G401 (cell line): ENCODE data around the gene MYNN. TPM values are rescaled to one million over a fixed set of nuclear protein-coding genes. Genes with fewer than 3 reads are reported as not detected.

Experiments used
- DNase-seq: peaks from one replicate; pipeline ENCODE4 v3.0.0-alpha.2; 2015; ENCODE audit warnings: low spot score
- in situ Hi-C: cut with HindIII; loops from 2 replicates; pipeline ENCODE4 v1.10.0; 2016; ENCODE audit warnings: low sequenced_read_pairs, mixed read lengths
- total RNA-seq: library from RNA; depleted of rRNA; stranded (reverse); fragments of >200 nt; shearing (Covaris generic); gene quantifications from 2 replicates; pipeline ENCODE4 v1.2.3, GENCODE V29; 2014

The MYNN gene
- total RNA-seq, 1 experiment from 2014 or later = 25.7 TPM

DNA sequence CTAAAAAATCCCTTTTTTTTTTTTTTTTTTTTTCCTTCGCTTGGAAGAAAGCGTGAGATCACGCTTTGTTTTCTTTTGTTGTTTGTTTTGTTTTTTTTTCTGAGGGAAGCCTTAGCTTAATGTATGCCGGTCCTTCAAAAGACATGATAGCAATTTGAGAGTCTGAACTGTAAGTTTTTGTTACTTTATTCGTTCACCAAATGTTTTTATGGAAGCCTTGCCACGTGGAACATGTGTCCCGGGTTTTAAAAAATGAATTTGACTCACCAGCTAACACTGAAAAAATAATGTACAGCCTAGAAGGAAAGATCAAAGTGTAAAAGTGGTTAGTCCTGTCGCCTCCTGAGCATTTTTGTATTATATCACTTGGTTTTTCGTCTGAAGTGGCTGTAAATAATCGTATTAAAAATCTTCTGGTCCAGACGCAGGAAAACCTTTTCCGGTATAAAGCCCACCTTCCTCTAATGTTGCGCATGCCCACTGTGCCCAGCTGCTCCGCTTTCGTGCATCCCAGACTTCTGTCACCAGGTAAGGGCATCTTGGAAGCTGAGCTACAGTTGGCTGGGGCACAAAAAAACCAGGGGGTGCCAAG lies 795 bp upstream of the MYNN start:
- in situ Hi-C loops = no loop called here
- peak; percentile 92 for DNase-seq

DNA sequence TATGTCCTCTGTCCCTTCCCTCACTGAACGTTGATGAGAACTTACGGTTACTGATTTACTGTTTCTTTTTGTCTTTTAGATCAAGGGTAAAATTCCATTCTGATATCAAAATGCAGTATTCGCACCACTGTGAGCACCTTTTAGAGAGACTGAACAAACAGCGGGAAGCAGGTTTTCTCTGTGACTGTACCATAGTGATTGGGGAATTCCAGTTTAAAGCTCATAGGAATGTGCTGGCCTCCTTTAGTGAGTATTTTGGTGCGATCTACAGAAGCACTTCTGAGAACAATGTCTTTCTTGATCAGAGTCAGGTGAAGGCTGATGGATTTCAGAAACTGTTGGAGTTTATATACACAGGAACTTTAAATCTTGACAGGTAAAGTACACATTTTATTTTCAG lies 990 bp downstream of the MYNN start:
- in situ Hi-C loops = no loop called here

DNA sequence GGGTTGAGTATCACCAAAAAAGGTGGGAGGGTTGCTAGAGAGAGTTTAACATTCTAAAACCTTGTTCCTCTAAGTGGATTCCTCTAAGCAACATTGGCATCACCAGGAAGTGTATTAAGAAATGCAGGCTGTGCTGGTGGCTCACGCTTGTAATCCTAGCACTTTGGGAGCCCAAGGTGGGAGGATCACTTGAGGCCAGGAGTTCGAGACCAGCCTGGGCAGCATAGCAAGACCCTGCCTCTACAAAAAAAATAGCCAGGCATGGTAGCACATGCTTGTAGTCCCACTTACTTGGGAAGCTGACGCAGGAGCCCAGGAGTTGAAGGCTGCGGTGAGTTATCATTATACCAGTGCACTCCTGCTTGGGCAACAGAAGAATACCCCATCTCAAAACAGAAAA lies 4.6 kb downstream of the MYNN start:
- DNase-seq = no peak
- in situ Hi-C loops = no loop called here

More for the DNA sequence above, 990 bp downstream of the MYNN start:
- no peak for DNase-seq

- in situ Hi-C loops = no loop called here
- no peak for DNase-seq
Observed at GRCh38 chr3:169780742-169781141, 7.5 kb downstream of the MYNN start.

- no peak for DNase-seq
- in situ Hi-C loops = no loop called here
Observed at GRCh38 chr3:169781209-169781855, 8.1 kb downstream of the MYNN start.

- in situ Hi-C loops = no loop called here
- no peak for DNase-seq
Observed at GRCh38 chr3:169787120-169787519, 13.9 kb downstream of the MYNN start.

- in situ Hi-C loops = no loop called here
- DNase-seq = no peak
Observed at GRCh38 chr3:169787791-169788190, 14.6 kb downstream of the MYNN start.

- DNase-seq = no peak
- in situ Hi-C loops = no loop called here
Observed at GRCh38 chr3:169790219-169790618, 17.0 kb downstream of the MYNN start.

DNA sequence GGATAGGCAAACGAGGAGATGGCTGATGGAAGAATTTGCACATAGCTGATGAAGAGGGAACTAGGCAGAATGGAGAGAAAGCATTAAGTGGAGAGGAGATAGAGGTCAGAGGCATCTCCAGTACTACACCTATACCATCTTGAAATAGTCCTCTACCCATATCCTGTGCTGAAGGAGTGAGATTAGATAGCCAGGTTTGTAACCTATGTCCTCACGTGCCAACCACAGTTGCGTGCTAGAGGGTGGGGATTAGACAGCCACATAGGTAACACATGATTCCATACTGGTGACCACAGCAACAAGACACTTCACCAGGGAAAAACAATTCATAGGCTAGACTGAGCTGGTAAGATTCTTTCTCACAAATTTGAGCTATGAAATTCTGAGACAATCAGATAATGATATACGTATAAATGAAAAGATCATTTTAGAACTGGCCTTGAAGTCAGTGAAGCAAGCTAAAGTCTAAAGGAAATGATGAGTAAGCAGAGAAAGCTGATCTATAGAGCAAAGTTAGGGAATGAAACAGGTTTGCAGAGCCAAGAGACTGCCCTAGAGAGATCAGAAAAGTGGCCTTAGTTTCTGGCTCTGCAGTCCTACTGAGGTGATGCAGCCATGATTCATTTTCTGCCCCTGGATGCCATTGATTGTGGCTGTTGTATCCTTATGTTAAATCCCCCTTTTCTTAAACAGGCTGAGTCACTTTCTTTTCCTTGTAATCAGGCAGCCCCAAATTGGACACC lies 17.7 kb downstream of the MYNN start:
- in situ Hi-C loops = no loop called here
- DNase-seq = no peak

GRCh38 chr3:169792359-169792758 lies 19.2 kb downstream of the MYNN start:
- no peak for DNase-seq
- in situ Hi-C loops = no loop called here

DNA sequence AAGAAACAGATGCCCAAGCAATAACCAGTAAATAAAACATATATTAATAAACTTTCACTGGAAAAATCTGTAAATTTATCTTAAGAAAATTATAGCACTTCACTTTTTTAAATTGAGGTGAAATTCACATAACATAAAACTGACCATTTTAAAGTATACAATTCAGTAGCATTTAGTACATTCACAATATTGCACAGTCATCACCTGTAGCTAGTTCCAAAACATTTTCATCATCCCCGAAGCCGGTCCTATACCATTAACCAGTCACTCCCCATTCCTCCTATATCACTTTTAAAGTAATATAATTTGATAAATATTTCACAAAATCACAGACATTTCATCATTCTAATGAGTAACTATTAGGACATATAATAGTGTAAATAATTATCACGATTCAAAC lies 31.5 kb downstream of the MYNN start:
- in situ Hi-C loops = no loop called here
- no peak for DNase-seq

GRCh38 chr3:169809230-169809795 lies 36.1 kb downstream of the MYNN start:
- no peak for DNase-seq
- in situ Hi-C loops = no loop called here

DNA sequence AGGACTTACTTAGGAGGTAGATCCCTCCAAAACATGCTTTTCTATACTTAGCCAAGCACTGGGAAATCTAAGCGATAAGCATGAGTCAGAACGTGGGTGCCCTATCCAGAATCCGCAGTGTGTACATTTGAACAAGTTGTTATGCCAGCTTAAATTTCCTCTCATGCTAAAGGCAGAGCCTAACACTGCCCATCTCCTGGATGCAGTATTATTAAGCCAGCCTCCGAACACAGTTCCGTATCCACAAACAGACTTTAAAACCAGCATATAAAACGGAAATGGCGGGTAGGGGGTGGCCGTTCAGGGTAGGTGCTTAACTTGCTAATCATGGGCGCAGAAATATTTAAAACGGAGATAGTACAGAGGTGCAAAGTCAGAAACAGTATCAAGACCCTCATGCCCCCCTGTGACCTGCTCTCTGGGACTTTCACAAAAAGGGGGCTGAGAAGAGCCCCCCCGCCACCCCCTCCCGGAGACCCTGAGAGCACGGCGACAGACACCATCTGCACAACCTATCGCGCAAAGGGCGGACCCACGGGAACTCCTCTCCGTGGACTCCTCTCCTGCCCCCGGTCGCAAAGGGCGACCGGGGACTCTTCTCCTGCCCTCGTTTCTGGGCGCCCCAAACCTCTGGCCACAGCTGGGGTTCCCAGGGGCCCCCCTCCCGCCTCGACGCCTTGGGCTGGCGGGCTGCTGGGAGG lies 38.6 kb downstream of the MYNN start:
- DNase-seq = peak; percentile 7
- in situ Hi-C loops = no loop called here

DNA sequence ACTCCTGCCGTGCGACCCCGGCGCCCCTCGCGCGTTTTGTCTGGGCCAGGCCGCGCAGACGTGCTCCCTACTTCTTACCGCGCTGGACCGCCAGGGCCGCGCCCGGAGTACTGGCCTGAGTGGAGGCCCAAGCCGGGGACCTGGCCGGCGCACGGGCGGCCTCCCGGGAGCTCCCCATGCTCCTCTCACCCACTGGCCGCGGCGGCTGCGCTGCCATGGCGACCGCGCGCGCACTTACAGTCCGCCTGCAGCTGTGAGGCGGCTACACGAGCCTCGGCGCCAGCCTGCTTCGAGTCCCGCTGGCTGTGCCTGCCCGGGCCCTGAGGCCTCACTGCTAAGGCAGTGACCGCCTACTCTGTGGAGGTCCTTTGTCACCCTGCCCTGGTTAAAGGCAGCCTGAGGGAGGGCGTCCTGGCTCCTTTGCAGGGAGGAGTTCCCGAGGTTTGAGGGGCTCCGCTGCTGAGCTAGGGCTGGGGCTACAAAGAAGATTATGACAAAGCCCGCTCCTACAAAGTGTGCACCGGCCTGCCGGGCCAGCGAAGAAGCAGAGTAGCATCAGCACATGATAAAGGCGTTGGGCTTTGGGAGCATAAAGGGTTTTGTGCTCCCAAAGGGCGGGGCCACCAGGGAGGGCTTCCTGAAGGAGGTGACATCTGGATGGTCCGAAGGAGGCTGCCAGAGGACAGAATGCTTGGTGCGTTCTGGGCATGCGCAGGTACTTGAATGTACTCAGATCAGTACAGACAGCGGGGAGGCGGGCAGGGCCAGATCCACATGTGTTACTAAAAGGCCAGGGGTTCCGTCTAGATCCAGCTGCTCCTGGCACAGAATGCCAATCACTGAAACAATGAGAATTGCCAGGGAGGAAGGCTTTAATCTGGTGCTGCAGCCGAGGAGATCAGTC lies 39.4 kb downstream of the MYNN start, which contains the start of the genes LRRC34 and LRRIQ4:
Gene LRRC34 (minus strand): TSS at position 573 of the 904 bp plus-strand sequence. CDS start 356 bp downstream, at position 217.
Gene LRRIQ4 (plus strand): TSS at position 539 of the 904 bp plus-strand sequence. CDS start 9,052 bp downstream, outside the sequence.
- in situ Hi-C loops = no loop called here
- peak; percentile 27 for DNase-seq

- in situ Hi-C loops = no loop called here
- no peak for DNase-seq
Observed at GRCh38 chr3:169813278-169813677, 40.1 kb downstream of the MYNN start.

GRCh38 chr3:169813757-169814517 lies 40.7 kb downstream of the MYNN start:
- in situ Hi-C loops = no loop called here
- DNase-seq = no peak

GRCh38 chr3:169815590-169816150 lies 42.5 kb downstream of the MYNN start:
- in situ Hi-C loops = no loop called here
- no peak for DNase-seq
